H1 (cell line): ENCODE measurements around the gene PKP1. TPM values are rescaled to one million over a fixed set of nuclear protein-coding genes. Genes with fewer than 3 reads are reported as not detected.

Experiments
- BCL11A ChIP-seq, 2 experiments: IDR thresholded peaks; one replicate each; pipeline ENCODE4 v1.6.1; 2011; ENCODE audit warnings: low read depth in 2 of 2, low read length in 2 of 2, mild to moderate bottlenecking in 2 of 2
- CBX5 ChIP-seq: fragments of 300-800, 300-1000 bp; sonication (generic); IDR thresholded peaks from 2 replicates; pipeline ENCODE4 v1.7.1; 2016; ENCODE audit warnings: antibody characterized with exemption, low read length, low read depth
- CHD2 ChIP-seq: IDR thresholded peaks from 2 replicates; pipeline ENCODE4 v1.6.1; 2012; ENCODE audit warnings: low read length, improper control_type of control experiment
- CHD7 ChIP-seq: fragments of 300-600 bp; sonication (generic); IDR thresholded peaks from 2 replicates; pipeline ENCODE4 v1.7.1; 2012; ENCODE audit warnings: low read length, moderate library complexity, mild to moderate bottlenecking, inconsistent platforms; ENCODE audit not compliant: insufficient replicate concordance
- CREB1 ChIP-seq: IDR thresholded peaks from 2 replicates; pipeline ENCODE4 v1.6.1; 2012; ENCODE audit warnings: inconsistent platforms
- HDAC6 ChIP-seq: IDR thresholded peaks from one replicate; pipeline ENCODE4 v1.7.1; 2012; ENCODE audit warnings: low read depth, mild to moderate bottlenecking, inconsistent platforms, low read length, moderate library complexity
- JUND ChIP-seq: IDR thresholded peaks from 2 replicates; pipeline ENCODE4 v1.6.1; 2011; ENCODE audit warnings: mild to moderate bottlenecking, improper control_type of control experiment, low read length
- KDM1A ChIP-seq: fragments of 200-600, 300-600 bp; sonication (generic); IDR thresholded peaks from 2 replicates; pipeline ENCODE4 v1.7.1; 2016; ENCODE audit warnings: mild to moderate bottlenecking, low read length, borderline replicate concordance
- NANOG ChIP-seq: IDR thresholded peaks from 2 replicates; pipeline ENCODE4 v1.6.1; 2011; ENCODE audit warnings: low read length, low read depth, mild to moderate bottlenecking, inconsistent platforms; ENCODE audit not compliant: insufficient read depth, poor library complexity, severe bottlenecking
- RXRA ChIP-seq: IDR thresholded peaks from 2 replicates; pipeline ENCODE4 v1.6.1; 2011; ENCODE audit warnings: low read depth, mild to moderate bottlenecking, low read length, moderate library complexity; ENCODE audit not compliant: insufficient read depth
- TAF7 ChIP-seq: optimal IDR thresholded peaks from 2 replicates; pipeline ENCODE3; 2011; ENCODE audit warnings: low read depth, mild to moderate bottlenecking, inconsistent platforms, low read length, moderate library complexity, borderline replicate concordance
- YY1 ChIP-seq: IDR thresholded peaks from 2 replicates; pipeline ENCODE4 v1.6.1; 2011; ENCODE audit warnings: low read depth, mild to moderate bottlenecking, low read length
- polyA plus RNA-seq, 7 experiments: library from polyadenylated mRNA; depleted of rRNA in 3 of 7; stranded (reverse) in 5 of 7; unstranded in 2 of 7; fragments of >200 nt in 5 of 7; fragments of 200-250 nt in 2 of 7; gene quantifications; 1 replicate in 5 of 7; 2 replicates in 1 of 7; 4 replicates in 1 of 7; pipeline versions ENCODE4 v1.2.1 to v1.2.3, GENCODE V29; 2011 to 2013; ENCODE audit warnings: missing spikeins in 2 of 7, mixed read lengths in 2 of 7
- total RNA-seq: library from RNA; stranded (reverse); fragmentation: NEBNext Ultra II Directional; extraction: Animal tissue kit (Norgen Biotek cat#: 25700); gene quantifications from 2 replicates; pipeline ENCODE4 v1.2.1, GENCODE V29; 2021

Gene PKP1
- total and polyA plus RNA-seq, 2 of the 8 experiments (the other 6 are each of a cell fraction or from before 2014, with no cell fraction given) = 0.21 to 0.95 TPM

- TF ChIP-seq CHD7 = no peak
- TF ChIP-seq HDAC6 = no peak
- no peak for TF ChIP-seq CREB1
- no peak for TF ChIP-seq BCL11A (IDR thresholded peaks at IDR 0.05; ENCODE audit: low read depth in 2 of 2, low read length in 2 of 2)
- TF ChIP-seq CBX5 = no peak
- TF ChIP-seq NANOG = no peak
- TF ChIP-seq TAF7 = no peak
- TF ChIP-seq RXRA = no peak
- TF ChIP-seq KDM1A = no peak
- TF ChIP-seq JUND = no peak
- TF ChIP-seq YY1 = no peak
- no peak for TF ChIP-seq CHD2
Observed at GRCh38 chr1:201280884-201281283, 2.4 kb upstream of the PKP1 start (continued).
